DMS79 treated with DMSO at 0.1 percent for 48 hours (cell line): ENCODE measurements around the gene COL8A1.

Experiments
- DNase-seq: peaks from one replicate; lab custom pipeline; 2025; lab: John Stamatoyannopoulos, UW

The COL8A1 gene

DNA sequence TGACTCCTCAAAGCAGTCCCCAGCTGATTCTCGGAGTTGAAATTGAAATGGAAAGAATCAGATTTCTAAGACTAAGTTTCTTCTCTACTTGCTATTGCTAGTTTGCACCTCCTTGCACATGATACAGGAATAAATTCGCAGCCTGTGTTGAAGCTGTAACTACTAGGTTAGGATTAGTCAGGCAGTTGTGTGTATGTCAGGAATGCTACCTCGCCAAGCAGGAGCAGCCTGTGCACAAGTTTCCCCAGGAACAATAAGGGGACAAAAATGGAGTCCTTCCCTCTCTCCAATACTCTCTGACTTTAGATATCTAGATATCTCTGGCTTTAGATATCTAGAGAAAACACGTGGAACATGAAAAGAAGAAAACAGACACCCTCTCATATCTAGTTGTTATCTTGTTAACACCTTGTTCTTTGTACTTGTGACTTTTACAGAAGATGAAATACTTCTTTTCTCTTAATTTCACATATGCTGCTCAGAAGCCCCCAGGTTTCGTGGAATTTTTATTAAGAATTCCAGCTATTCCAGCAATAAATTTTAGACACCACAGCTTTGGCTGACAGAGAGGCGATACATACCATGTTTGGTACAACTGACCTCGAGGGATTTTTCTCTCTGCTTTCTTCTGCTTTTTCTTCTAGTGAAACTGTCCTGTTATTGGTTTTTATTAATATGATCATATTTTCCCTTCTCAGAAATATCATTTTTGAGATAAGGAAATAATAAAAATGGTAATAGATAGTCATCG lies 123.2 kb downstream of the COL8A1 start:
- no peak for DNase-seq

DNA sequence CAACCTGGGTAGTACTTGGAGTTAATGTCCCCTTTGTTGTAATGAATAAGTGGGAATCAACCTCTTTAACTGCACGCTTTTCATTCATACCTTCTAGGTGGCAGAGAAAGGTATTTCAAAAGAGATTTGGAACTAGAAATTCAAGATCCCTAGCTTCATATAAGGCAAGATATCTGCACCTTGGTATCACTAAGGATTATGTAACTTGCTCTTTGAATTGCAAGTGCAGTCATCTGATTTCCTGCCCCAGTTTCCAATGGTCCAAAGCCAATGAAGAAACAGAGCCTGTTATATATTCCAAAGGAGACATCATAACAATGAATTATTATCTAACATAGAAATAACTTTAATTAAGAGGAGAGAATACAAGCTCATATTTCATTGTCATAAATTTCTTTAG lies 124.5 kb downstream of the COL8A1 start:
- no peak for DNase-seq

DNA sequence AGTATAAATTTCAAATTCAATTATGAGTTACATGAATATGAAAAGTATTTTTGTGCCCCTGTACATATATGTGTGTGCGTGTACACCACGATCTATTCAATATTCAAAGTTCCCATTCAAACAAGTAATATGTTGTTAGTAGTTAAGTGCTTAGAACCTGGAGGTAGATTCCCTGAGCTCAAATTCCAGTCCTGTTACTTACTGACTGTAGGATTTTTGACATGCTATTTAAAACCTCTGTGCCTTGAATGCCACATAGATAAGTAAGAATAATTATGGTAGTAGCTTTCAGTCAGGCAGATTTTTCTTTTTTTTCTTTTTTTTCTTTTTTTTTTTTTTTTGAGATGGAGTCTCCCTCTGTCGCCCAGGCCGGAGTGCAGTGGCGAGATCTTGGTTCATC lies 126.0 kb downstream of the COL8A1 start:
- DNase-seq: no peak

DNA sequence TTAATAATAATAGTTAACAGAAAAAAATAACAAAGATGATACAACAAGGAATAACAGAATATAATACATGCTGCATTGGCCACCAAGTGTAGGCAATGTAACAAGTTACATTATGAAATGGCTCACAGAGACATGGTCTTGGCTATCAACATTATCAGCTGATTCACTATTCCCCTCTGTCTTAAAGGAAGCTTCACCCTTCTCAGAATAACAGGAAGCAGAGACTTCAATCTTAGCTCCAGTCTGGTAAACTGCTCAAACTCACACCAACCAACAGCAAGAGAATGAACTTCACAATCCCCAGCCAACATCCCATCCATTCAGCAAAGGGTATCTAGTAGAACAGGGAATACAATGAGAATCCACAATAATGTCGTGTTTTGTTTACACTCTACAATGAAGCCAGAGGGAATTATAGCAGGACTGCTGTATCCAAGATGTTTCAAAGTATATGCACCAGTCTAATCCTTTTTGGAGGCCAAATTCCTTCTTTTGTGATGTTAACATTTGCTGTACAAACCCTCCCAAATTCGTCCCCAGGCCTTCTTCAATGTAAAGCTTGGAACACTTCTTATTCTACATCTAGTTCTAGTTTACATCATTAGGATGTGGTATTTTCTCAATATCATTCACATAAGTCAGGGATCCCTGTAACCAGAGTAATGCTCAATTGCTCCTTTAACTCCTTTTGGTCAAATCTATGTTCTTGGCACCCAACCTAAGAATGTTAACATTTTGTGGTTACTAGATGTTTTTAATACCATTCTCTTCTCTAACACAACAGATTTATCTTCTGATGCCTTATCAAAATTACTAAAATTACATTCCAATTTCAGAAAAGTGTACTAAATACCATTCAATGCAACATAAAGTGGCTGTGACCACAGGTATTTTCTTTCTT lies 126.9 kb downstream of the COL8A1 start:
- DNase-seq: no peak

DNA sequence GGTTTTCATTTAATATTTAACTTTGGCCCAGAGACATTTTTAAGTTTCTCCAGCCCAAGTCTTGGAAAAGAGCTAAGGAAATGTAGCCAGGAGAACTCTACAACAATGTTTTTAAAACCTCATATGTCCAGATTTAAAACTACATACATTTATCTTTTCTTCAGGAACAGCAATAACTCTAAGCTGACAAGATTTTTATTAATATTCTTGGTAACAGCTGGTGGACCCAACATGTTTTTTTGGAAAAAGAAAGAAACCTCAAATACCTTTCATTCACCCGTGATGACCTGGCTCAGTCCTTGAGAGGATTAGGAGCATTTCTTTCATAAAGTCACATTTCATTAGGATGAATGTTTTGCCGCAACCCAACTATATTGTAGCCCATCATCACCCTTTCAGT lies 128.9 kb downstream of the COL8A1 start:
- no peak for DNase-seq

DNA sequence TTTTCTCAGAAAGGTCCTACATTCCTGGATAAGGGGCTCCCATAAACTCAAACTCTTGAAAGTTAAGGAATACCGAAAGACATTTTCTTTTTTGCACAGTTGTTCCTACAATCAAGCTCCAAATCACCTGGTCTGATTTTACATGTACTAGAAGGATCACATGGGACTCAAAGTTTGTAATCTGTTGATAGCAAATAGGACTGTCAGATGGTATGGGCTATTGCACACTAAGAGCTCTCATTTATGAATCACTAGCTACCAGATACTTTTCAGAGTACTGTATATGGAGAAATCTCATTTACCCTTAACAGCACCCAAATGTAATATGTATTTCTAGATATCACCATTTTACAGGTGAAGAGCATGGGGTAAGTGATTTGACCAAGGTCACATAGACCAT lies 129.7 kb downstream of the COL8A1 start:
- DNase-seq: no peak

DNA sequence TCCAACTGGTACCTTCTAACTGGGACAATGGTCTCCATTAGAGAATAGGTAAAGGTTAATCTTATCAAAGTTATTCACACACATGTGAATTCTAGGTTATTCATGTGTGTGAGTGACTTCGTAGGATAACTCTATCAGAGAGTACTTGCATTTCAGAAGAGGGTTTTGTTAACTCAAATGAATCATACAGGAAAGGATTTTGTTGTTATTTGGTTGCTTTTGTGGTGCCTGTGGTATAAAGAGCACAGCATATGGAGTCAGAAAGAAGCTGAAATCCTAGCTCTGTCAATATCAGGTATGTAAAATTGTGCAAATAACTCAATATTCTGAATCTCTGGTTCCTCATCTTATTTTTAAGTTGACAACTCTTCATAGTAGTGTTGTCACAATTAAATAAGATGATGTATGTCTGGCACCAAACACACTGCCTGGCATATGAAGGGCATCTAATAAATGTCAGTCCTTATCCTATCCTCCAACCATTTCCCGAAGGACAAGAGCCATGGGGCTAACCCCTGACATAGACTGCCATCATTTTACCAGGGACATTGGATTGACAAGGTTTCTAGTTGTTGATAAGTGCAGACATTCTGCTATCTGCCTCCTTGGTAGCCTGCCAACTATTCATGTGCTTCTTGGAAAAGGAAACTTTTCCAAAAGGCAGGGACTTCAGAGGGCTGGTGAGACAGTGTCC lies 130.6 kb downstream of the COL8A1 start:
- no peak for DNase-seq

DNA sequence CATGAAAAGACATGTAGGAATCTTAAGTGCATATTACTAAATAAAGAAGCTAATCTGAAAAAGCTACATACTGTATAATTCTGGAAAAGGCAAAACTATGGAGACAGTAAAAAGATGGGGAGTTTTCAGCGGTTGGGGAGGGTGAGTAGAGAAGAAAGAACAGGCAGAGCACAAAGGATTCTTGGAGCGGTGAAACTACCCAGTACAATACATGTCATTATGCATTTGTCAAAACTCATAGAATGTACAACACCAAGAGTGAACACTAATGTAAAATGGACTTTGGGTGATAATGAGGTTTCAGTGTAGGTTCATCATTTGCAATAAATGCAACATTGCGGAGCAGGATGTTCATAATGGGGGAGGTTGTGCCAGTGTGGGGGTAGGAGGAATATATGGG lies 133.8 kb downstream of the COL8A1 start:
- no peak for DNase-seq

DNA sequence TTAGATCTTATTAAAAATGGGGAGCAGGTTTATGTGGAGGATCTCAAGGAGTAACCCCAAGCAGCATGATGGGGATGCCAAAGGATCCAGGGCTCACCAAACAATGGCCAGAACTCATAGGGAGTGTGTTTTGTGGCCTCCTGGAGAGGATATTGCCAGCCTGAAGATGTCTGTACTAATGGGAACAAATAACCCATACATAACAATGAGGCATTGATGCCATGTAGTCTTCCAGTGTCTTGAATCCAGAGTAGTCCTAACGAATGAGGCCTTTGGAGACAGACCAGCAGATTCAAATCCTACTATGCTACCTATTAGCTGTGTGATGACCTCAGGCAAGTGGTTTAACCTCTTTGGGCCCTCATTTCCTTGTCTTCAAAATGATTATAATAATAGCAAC lies 134.3 kb downstream of the COL8A1 start:
- no peak for DNase-seq

DNA sequence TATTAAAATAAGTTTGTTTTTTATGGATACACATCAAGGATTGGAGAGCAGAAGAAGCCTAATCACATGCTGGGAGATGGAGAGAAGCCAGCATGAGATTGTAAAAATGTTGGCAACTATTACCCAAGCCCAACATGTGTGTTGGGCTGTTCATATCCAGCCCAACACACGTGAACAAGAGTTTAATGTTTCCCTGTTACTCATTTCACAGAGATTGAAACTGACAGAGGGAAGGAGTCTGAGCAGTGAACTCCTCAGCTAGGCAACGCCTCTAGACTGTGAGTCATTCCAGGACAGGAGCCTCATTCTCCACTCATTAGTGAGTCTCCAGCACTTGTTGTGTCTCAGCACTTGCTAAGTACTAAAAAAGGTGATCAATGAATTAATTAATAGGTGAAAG lies 136.1 kb downstream of the COL8A1 start:
- DNase-seq: no peak

DNA sequence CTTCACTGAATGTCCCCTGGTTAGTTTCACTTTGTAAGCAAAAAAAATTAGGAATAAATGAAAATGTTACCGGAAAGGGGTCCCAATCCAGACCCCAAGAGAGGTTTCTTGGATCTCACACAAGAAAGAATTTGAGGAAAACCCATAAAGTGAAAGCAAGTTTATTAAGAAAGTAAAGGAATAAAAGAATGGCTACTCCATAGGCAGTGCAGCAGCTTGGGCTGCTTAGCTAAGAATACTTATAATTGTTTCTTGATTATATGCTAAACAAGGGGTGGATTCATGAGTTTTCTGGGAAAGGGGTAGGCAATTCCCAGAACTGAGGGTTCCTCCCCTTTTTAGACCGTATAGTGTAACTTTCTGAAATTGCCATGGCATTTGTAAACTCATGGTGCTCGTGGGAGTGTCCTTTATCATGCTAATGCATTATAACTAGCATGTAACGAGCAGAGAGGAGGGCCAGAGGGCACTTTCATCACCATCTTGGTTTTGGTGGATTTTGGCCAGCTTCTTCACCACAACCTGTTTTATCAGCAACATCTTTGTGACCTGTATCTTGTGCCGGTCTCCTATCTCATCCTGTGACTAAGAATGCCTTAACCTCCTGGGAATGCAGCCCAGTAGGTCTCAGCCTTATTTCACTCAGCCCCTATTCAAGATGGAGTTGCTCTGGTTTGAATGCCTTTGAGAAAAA lies 138.3 kb downstream of the COL8A1 start:
- no peak for DNase-seq

DNA sequence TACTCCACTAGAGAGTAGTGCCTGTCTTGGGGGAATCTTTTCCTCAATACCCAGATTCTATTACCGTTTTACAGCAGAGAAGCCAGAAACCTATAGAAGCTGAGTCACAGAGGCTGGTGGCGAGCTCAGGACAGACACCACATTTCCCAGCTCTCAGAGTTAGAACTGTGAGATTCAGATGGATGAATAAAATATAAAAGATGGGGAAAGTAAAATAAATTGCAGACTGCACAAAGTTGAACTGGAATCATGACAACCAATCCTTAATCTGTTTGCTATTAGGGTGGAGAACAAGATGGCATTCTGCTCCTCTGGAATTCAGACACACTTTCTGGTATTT lies 138.8 kb downstream of the COL8A1 start:
- no peak for DNase-seq

DNA sequence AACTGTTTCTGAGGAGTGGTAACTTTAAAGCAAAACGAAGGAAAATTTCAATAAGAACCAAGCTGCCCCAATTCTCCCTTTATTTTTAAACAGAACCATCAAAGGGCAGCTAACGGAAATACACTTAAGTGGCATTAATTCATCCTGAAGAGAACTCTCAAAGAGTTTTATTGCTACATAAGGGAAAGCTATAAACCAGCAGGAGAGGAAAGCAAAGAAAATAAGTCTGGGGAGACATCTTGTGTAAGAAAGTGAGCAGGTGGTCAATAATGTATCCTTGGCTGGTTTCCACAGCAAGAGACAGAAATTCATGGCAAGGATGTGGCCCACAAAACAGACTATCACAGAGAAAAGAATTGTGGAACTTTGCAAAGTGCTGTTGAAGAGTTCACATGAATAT lies 139.3 kb downstream of the COL8A1 start:
- no peak for DNase-seq

DNA sequence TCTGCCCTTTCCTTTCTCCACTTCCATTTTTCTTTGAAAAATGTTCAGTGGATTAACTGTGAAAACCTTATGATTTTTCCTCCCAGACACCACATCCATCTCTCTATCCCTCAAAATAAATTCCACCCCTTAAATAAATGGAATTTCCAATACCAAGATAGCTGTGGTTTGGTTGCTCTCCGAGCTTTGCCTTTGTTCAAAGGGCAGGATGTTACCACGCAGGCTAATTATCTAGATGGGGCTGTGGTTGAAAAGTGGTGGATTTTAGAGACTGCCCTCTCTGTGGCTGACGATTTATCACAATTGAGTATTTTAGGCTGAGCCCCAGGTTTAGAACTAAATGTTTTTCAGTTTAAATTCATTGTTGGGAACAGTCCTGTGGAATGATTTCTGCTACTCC lies 142.4 kb downstream of the COL8A1 start:
- DNase-seq: no peak

DNA sequence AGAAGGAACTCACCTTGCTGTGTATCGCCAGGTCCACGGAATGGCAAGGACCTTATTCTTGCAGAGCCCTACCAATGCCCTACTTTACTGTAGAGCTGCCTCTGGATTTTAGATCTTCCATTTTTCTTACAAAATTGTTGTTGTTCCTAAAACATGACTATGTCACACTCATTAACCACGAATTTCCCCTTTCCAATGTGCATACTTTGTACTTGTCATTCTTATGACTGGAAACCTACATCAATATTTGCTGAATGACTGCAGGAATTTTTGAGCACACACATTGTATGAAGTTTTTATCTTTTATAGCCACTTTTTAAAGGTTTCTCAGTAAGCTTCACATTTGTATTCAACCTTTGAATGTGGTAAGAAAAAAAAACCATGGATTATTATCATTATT lies 143.4 kb downstream of the COL8A1 start:
- DNase-seq: no peak

DNA sequence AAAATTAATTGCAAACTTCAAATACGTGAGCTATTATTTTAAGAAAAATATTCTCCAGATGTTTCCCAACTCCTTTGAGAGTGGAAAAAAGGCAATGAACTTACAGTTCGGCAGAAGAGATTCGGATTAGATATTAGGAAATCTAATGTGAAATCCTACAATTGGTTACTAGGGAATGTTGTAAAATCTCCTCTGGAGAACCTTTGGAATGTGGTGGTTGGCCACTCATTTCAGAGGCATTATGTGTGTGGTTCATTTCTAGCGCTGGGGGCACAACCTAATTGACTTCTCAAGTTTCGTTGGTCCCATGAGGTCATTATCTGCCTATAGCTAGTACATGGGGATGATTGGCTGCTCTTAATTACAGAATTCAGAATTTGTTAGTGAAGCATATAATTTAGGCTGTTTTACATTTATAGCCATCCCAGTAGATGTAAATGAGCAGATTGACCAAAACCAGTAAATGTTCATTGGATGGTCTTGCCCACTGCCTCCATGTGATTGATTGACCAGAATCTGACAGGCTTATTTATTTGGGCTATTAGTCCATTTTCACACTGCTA lies 144.7 kb downstream of the COL8A1 start:
- no peak for DNase-seq

DNA sequence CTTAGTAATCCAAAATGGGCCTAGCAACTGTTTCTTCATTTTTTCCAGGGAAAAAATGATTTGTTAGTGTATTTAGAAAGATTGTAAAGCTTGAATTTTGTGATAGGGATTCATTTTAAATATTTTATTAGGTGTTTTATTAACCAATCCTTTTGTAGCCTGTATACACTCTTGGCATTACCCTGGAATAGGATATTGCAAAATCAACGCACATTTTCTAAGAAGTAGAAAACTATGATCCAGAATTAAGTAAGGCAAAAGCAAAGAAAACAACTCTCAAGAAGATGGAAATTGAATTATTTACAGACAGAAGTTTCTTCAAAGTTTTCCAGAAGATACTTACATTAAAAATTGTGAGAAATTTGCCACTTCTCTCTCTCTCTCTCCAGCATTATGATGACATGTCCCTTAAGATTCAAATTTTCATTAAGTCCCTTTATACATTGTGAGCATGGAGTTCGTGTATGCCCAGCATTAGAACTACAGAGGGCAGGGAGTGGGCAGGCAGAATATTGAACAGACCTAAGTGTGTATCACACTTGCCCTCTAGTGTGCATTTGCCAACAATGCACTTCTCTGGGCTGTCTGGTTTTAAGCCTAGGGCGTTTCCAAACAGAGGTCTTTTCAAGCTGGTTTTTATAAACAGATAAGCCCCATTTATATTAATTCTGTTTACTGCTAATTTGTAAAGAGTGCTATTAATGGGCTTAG lies 150.8 kb downstream of the COL8A1 start:
- DNase-seq: no peak

DNA sequence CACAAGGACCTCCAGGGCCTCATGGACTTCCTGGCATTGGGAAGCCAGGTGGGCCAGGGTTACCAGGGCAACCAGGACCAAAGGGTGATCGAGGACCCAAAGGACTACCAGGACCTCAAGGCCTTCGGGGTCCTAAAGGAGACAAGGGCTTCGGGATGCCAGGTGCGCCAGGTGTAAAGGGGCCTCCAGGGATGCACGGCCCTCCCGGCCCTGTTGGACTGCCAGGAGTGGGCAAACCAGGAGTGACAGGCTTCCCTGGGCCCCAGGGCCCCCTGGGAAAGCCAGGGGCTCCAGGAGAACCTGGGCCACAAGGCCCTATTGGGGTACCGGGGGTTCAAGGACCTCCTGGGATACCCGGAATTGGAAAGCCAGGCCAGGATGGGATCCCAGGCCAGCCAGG lies 156.1 kb downstream of the COL8A1 start:
- DNase-seq: no peak

DNA sequence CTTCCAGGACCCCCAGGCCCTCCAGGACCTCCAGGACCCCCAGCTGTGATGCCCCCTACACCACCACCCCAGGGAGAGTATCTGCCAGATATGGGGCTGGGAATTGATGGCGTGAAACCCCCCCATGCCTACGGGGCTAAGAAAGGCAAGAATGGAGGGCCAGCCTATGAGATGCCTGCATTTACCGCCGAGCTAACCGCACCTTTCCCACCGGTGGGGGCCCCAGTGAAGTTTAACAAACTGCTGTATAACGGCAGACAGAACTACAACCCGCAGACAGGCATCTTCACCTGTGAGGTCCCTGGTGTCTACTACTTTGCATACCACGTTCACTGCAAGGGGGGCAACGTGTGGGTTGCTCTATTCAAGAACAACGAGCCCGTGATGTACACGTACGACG lies 157.2 kb downstream of the COL8A1 start:
- no peak for DNase-seq

DNA sequence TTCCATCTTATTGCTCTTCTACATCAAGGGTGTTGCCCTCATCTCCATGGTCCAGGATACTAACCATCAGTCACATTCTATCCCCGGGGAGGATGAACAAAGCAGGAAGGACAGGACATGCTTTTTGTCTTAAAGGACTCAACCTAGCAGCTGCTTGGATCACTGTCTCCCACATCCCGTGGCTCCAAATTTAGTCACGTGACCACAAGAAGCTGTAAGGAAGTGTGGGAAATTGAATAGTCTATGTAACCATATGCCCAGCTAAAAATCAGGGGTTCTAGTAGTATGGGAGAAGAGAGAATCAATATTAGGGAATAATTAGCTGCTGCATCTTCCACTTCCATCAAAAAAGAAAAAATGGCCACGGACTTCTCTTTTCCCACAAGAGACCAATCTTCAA lies 161.0 kb downstream of the COL8A1 start:
- no peak for DNase-seq

DNA sequence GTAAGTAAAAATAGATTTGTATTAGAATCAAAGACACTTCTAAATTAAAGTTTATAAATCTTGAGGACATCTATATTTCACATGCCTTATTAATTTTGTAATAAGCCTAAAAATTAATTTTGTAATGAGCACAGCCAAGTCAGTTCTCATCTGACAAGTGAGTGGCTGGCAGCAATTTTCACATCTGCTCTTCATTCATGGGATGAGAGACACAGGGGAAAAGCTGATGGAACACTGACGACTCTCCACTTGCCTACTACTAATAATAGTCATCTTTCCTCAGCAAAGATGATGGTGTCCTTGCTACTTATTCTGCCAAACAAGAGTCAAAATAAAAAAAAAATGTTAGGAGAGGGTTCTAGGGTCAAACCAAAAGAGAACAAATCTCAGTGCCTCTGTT lies 164.9 kb downstream of the COL8A1 start:
- DNase-seq: no peak
